HG03520 (cell line): ENCODE results near the gene MYL12B.
"Not testable (repeated sequence)": the region's sequence is repeated elsewhere in the genome, so short reads cannot be mapped to it uniquely, and the experiment has no call there.

Experiments used
- ATAC-seq: cut with Tn5 transposase; IDR thresholded peaks from one replicate; pipeline ENCODE4 v1.9.1; 2021; ENCODE audit warnings: mild to moderate bottlenecking, moderate library complexity; ENCODE audit not compliant: unreplicated experiment

The MYL12B gene

DNA sequence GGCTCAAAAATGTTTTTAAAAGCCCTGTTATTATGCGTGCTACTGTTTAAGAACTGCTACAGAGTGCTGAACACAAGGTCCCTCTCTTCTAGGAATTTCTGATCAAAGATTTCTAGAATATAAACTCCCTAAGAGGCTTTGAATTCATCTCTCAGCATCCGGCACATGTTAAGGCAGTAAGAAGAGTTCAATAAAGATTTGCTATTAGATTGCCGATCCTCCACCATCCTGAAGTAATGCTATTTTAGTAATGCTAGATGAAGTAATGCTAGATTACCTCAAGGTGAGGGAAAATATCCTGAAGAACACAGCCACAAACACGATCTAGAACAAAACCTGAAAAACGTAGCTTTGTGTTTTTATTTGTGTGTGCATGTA lies 949 bp upstream of the MYL12B start:
- ATAC-seq = no peak

GRCh38 chr18:3262234-3263131 lies 550 bp downstream of the MYL12B start:
- ATAC-seq = peak; percentile 32

- ATAC-seq = no peak
Observed at GRCh38 chr18:3263132-3263700, 1.3 kb downstream of the MYL12B start.

DNA sequence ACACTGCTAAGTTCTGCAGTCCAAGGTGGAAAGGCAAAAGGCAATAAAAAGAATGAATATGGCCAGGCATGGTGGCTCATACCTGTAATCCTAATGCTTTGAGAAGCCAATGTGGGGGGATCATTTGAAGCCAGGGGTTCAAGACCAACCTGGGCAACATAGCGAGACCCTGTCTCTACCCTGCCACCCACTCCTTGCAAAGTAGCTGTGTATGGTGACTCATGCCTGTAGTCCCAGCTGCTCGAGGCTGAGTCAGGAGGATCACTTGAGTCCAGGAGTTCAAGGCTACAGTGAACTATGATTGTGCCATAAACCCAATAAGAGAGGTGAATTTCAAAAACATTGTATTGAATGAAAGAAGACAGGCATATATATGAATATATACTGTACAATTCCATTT lies 2.4 kb downstream of the MYL12B start:
- no peak for ATAC-seq

DNA sequence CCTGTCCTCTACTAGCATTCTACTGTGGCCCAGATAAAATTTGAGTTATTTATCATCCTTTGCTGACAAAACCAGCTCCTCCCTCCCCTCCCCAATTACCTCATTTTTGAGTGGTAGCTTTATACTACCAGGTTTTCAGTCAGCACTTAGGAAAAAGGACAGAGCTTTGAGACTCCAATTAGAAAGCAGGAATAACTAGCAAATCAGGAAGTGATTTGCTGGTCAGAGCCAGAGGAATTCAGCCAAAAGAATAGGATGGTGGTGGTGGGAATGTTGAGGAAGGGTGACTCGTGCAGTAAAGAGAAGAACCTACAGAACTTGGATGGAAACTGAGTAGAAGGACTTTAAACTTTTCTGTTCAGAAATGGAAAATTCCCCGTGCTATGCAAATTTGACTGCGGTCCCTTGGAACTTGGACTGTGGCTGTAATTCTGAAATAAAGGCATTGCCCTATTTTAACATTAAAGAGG lies 3.7 kb downstream of the MYL12B start:
- no peak for ATAC-seq

- ATAC-seq = no peak
Observed at GRCh38 chr18:3266062-3266608, 4.2 kb downstream of the MYL12B start.

DNA sequence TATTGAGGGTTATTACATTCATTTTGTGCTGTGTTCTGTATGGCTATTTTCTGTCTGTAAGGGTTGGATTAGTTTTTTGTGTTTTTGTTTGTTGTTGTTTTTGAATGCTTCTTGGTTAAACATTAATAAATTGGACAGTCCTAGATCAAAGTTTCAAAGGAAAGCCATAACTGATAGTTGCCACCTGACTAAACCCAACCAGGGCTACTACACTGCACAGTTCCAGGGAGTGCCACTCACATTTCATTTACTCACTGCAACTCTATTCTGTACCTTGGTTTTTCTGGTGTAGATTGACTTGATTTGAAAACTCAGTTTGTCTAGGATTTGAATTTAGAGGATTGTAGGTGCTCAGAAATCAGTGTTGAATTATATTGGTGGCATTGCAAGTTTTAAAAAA lies 6.4 kb downstream of the MYL12B start:
- no peak for ATAC-seq

DNA sequence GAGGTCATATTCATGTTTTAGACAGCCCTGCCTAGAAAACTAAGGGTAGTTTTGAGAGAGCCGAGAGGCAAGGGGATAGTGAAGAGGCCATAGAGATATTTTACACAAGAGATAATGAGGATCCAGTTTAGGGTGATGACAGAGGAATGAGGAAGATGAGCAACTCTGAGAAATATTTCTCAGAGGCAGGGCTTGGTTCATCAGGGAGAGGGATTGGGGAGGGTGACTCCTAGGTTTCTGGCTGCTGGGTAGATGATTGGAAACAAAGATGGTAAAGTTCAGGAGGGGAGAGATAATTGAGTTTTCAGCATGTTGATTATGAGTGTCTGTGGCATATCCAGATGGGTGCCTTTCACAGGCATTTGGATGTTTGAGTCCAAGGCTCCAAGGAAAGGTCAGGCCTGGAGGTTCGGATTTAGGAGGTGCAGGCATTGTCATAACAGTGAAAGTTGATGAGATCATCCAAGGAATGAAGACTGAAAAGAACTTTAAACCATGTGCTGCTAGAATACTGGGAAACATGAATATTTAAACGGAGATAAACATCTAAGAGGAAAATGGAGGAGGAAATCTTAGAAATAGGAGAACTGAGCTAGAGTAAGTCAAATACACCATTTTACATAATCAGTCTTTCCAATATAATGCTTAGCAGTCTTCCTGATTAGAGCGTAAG lies 7.4 kb downstream of the MYL12B start:
- ATAC-seq = no peak

DNA sequence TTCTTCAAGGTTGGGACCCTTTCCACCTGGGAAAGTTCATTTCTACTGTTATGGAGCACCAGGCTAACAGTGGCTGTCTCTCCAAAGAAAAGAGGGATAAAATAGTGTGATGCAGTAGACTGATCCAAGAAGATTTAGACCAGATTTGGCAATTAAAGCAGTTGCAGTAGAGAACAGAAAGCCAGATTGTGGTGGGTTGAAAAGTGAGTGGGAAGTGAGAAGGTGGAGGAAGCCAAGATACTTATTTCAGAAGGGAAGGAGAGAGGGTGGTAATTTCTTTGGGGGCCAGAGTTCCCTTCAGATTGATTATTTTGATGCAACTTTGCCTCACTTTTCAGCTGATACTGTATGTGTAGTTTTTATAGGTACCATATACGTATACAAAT lies 8.0 kb downstream of the MYL12B start:
- no peak for ATAC-seq

GRCh38 chr18:3273042-3273441 lies 11.1 kb downstream of the MYL12B start:
- no peak for ATAC-seq

DNA sequence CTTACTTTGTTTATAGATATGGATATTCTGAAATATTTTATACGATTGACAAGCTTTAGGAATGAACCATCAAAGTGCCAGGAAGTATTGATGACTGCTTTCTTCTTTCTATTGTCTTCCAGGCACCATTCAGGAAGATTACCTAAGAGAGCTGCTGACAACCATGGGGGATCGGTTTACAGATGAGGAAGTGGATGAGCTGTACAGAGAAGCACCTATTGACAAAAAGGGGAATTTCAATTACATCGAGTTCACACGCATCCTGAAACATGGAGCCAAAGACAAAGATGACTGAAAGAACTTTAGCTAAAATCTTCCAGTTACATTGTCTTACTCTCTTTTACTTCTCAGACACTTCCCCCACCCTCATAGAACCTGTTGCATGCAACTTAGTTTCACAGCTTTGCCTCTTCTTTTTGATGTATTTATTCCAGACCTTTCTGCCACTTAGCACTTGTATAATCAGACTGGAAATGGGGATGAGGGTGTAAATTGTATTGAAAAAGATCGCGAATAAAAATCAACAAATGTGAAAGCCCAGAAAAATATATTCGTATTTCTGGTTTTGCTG lies 15.8 kb downstream of the MYL12B start:
- ATAC-seq = not testable (repeated sequence)

DNA sequence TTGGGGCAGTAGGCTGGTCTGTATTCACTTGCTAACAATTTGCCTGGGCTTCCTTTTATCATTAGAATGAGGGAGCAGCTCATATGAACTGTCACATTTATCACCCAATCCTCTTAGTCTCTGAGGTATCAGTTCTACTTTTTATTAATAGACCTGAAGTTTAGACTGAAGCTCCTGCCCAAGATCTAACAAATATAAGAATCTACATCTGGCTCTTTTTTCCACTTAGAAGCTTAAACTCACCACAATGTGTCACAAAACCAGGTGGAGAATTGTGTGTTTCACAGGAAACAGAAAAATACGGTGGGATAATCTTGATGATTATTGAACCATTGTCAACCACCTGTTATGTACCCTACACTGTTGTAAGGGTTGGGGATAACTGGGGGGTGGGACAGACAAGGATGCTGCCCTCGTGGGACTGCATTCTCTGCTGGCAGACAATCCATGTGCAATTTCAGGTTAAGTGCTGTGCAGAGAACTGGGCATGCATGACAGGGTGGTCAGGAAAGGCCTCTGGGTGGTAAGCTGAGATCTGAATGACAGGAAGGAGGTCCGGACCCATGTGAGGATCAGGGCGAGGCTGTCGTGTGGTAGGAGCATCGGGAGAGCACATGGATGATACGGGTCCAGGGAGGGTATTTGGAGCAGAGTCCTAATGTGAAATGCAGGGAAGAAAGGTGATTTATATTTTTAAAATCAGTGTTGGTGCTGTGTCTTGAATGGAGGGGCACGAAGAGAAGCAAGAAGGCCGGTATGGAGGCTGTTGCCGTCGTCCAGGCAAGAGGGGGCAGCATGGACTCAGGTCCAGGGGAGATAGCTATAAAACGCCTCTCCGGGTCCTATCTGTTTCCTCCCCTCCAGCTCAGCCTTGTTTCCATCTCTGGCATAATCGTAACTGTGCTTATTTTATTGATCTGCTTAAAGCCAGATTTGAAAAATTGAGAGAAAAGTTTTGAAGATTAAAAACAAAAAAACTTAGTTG lies 17.6 kb downstream of the MYL12B start:
- ATAC-seq = peak; percentile 68

DNA sequence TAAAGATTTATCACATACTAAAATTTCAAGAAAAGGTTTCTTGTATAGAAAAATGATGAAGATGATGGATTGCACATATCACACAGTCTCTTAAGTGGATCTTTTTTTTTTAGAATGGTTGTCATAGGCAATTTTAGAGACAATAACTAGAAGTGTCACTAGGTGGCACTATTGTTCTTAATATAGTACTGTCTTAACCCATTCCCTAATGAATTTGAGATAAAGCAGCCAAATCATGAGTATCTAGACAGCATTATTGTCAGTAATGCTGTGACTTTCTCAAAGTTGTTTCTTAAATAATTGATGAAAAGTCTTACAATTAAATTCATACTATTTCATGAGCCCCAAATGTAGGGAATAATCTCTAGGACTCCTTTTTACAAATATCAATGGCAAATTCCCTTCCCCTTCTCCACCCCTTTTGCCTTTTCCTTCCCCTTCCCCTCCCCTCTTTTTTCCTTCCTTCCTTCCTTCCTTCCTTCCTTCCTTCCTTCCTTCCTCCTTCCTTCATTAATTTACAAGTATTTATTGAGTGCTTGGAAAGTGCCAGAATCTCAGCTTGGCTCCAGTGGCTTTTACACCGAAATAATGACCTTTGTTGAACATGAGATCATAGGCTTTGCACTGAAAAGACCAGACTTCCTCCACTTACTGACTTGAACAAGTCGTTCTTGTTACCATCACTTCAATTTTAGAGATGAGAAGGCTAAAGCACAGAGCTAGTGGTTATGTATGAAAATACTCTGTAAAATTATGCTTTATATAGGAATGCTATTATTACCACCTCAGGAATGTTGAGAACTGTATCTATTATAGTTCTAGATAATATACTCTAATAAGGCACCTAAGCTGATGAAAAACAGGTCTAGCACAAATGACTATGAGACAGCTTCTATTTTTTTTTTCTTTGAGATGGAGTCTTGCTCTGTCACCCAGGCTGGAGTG lies 19.8 kb downstream of the MYL12B start:
- ATAC-seq = peak; percentile 36

GRCh38 chr18:3283253-3283863 lies 21.4 kb downstream of the MYL12B start:
- no peak for ATAC-seq

DNA sequence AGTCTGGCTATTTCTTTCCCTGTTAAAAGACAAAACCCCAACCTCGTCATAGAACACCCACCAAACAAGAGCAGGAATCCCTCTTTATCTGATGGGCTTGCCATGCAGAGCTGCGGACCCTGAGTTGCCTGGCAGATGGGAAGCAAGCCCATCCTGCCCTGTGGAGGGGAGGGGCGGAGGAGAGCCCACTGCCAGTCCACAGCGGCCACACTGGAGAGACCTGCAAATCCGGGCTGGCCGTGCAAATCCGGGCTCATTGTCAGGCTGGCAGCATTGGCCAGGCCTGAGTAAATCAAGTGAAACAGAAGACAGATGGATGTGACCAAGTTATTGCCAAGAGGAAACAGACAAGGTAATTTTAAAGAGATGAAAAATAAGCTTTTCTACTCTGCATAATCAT lies 22.0 kb downstream of the MYL12B start:
- no peak for ATAC-seq

GRCh38 chr18:3284501-3284900 lies 22.6 kb downstream of the MYL12B start:
- ATAC-seq = no peak

DNA sequence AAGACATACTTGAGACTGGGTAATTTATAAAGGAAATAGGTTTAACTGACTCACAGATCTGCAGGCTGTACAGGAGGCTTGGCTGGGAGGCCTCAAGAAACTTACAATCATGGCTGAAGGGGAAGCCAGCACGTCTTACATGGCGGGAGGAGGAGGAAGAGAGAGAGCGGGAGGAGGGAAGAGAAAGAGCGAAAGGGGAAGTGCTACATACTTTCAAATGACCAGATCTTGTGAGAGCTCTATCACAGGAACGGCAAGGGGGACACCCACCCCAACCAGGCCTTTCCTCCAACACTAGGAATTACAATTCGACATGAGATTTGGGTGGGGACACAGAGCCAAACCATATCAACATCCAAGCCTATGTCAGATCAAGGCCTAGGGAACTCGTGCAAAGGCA lies 24.2 kb downstream of the MYL12B start:
- no peak for ATAC-seq

- no peak for ATAC-seq
Observed at GRCh38 chr18:3293196-3293951, 31.4 kb downstream of the MYL12B start.
